Astrocyte (in vitro differentiated cells and primary cell): ENCODE results near the gene HAPLN1. TPM values are rescaled to one million over a fixed set of nuclear protein-coding genes. Genes with fewer than 3 reads are reported as not detected.

Experiments used
- DNase-seq: peaks from one replicate; pipeline ENCODE4 v3.0.0-alpha.2; 2010; ENCODE audit warnings: low read depth
- FAIRE-seq: peaks from 2 replicates; lab custom pipeline; 2011; peaks lifted over from hg19 to GRCh38; lab: Jason Lieb, UNC
- H2AFZ ChIP-seq: 2 replicates; pipeline ENCODE4 v1.6.0; 2012; ENCODE audit warnings: low read depth, low read length, inconsistent platforms
- H3K27ac ChIP-seq: 2 replicates; pipeline ENCODE4 v1.5.1; 2011; ENCODE audit warnings: low read depth, low read length, inconsistent platforms
- H3K27me3 ChIP-seq: 2 replicates; pipeline ENCODE4 v1.6.0; 2011; ENCODE audit warnings: low read length, inconsistent platforms; ENCODE audit not compliant: insufficient read depth
- H3K36me3 ChIP-seq: 2 replicates; pipeline ENCODE4 v1.5.1; 2011; ENCODE audit warnings: low read length, inconsistent platforms; ENCODE audit not compliant: insufficient read depth
- H3K4me1 ChIP-seq: 2 replicates; pipeline ENCODE4 v1.5.1; 2011; ENCODE audit warnings: low read length, inconsistent platforms; ENCODE audit not compliant: insufficient read depth
- H3K4me2 ChIP-seq: 2 replicates; pipeline ENCODE4 v1.6.0; 2012; ENCODE audit warnings: low read length, inconsistent platforms
- H3K4me3 ChIP-seq: 2 replicates; pipeline ENCODE4 v1.5.1; 2011; ENCODE audit warnings: low read depth, mild to moderate bottlenecking, low read length, inconsistent platforms; ENCODE audit not compliant: insufficient read depth
- H3K79me2 ChIP-seq: 2 replicates; pipeline ENCODE4 v1.6.0; 2012; ENCODE audit warnings: mild to moderate bottlenecking, low read length, inconsistent platforms; ENCODE audit not compliant: insufficient read depth
- H3K9ac ChIP-seq: 2 replicates; pipeline ENCODE4 v1.6.0; 2012; ENCODE audit warnings: mild to moderate bottlenecking, low read length, inconsistent platforms
- H3K9me3 ChIP-seq: 2 replicates; pipeline ENCODE4 v1.5.1; 2012; ENCODE audit warnings: low read depth, mild to moderate bottlenecking, low read length, inconsistent platforms; ENCODE audit not compliant: insufficient read depth
- H4K20me1 ChIP-seq: 2 replicates; pipeline ENCODE4 v1.6.0; 2012; ENCODE audit warnings: low read length, inconsistent platforms; ENCODE audit not compliant: insufficient read depth
- H3K27ac Mint-ChIP-seq: one replicate; pipeline ENCODE4 v1.8.0; 2021; ENCODE audit warnings: mild to moderate bottlenecking, mixed read lengths; ENCODE audit not compliant: unreplicated experiment
- H3K27me3 Mint-ChIP-seq: one replicate; pipeline ENCODE4 v1.8.0; 2021; ENCODE audit warnings: low read depth, mixed read lengths; ENCODE audit not compliant: unreplicated experiment
- H3K36me3 Mint-ChIP-seq: one replicate; pipeline ENCODE4 v1.8.0; 2021; ENCODE audit warnings: low read depth, mixed read lengths; ENCODE audit not compliant: unreplicated experiment
- H3K4me1 Mint-ChIP-seq: one replicate; pipeline ENCODE4 v1.8.0; 2021; ENCODE audit warnings: low read depth, mixed read lengths; ENCODE audit not compliant: unreplicated experiment
- H3K4me3 Mint-ChIP-seq: one replicate; pipeline ENCODE4 v1.8.0; 2021; ENCODE audit warnings: mild to moderate bottlenecking, moderate library complexity, mixed read lengths; ENCODE audit not compliant: unreplicated experiment
- H3K9me3 Mint-ChIP-seq: one replicate; pipeline ENCODE4 v1.8.0; 2021; ENCODE audit warnings: mild to moderate bottlenecking, mixed read lengths; ENCODE audit not compliant: unreplicated experiment
- CTCF ChIP-seq: IDR thresholded peaks from 2 replicates; pipeline ENCODE4 v1.5.1; 2011; ENCODE audit warnings: low read depth, mild to moderate bottlenecking, inconsistent platforms, low read length, moderate library complexity; ENCODE audit not compliant: insufficient read depth
- EZH2 ChIP-seq: IDR thresholded peaks from 2 replicates; pipeline ENCODE4 v1.6.1; 2012; ENCODE audit warnings: mild to moderate bottlenecking, low read length, inconsistent platforms; ENCODE audit not compliant: insufficient read depth
- total RNA-seq: library from RNA; stranded (reverse); gene quantifications from 2 replicates; pipeline ENCODE4 v1.2.1, GENCODE V29; 2021

HAPLN1 gene
- total RNA-seq, 1 donor from 2014 or later: 71.9 TPM

DNA sequence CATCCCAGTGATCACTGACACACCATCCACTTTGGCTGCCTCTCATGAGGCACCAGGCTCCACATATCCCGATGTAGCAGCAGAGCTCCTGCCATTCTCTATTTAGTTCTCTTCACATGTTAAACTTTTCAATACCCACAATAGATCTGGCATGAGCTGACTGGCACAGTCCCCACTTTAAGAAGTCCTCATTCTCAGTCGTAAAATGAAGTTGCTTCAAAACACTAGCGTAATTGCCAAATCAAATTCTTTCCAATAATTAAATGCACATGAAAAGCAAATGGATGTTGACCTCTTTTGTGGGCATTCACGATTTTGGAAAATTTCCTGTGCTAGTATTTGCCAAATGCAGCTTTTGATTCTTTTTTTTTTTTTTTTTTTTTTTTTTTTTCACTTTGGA is 32.4 kb downstream of the HAPLN1 start:
- no peaks in the 10 kb centered on the region for H3K36me3 ChIP-seq
- H3K27me3 ChIP-seq: no peaks in the 10 kb centered on the region
- no peak for DNase-seq

GRCh38 chr5:83687124-83687619 is 33.5 kb downstream of the HAPLN1 start:
- Mint-ChIP-seq H3K4me1 (no peaks in the 10 kb centered on the region), H3K9me3 (peaks cover 3% of the 10 kb centered on the region), H3K27ac (no peak overlapping the region), H3K4me3 (no peak overlapping the region), H3K36me3 (no peaks in the 10 kb centered on the region), H3K27me3 (no peaks in the 10 kb centered on the region)
- Histone ChIP-seq H3K79me2 (no peaks in the 10 kb centered on the region), H3K9me3 (no peaks in the 10 kb centered on the region), H3K36me3 (no peaks in the 10 kb centered on the region), H3K27me3 (no peaks in the 10 kb centered on the region), H3K27ac (no peak overlapping the region), H2AFZ (no peak overlapping the region), H3K4me1 (no peaks in the 10 kb centered on the region), H4K20me1 (no peaks in the 10 kb centered on the region), H3K4me2 (no peak overlapping the region), H3K4me3 (no peak overlapping the region), H3K9ac (no peak overlapping the region)
- DNase-seq: no peak
- FAIRE-seq: no peak
- TF ChIP-seq CTCF (no peak), EZH2 (no peak)

More for the DNA sequence above, 32.4 kb downstream of the HAPLN1 start:
- Mint-ChIP-seq H3K36me3 (no peaks in the 10 kb centered on the region), H3K27ac (no peak overlapping the region), H3K27me3 (no peaks in the 10 kb centered on the region), H3K4me1 (no peaks in the 10 kb centered on the region), H3K4me3 (no peak overlapping the region), H3K9me3 (peaks cover 4% of the 10 kb centered on the region)
- Histone ChIP-seq H4K20me1 (no peaks in the 10 kb centered on the region), H3K4me1 (no peaks in the 10 kb centered on the region), H3K79me2 (no peaks in the 10 kb centered on the region), H3K4me2 (no peak overlapping the region), H2AFZ (no peak overlapping the region), H3K9me3 (no peaks in the 10 kb centered on the region), H3K27ac (no peak overlapping the region), H3K9ac (no peak overlapping the region), H3K4me3 (no peak overlapping the region)
- FAIRE-seq: no peak
- TF ChIP-seq CTCF: no peak
- TF ChIP-seq EZH2: no peak

DNA sequence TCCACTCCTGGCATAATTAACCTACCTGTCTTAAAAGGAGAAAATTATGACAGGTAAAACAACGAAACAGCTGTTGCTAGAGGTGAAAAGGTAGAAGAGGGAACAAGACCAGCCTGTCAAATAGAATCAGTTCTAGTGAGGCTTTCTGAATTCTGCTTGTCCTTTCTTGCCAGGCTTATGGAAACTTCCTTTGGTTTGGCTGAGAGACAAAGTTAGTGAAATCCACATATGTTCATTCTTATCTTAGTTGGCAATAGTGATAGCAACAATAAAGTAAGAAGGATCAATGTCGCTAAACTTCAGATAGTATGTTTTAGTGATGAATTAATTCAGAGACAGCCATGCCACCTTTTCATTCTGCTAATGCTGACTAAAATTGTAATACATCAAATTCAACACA is 34.4 kb downstream of the HAPLN1 start:
- no peak for TF ChIP-seq EZH2
- TF ChIP-seq CTCF: no peak
- H3K4me1 Mint-ChIP-seq: no peaks in the 10 kb centered on the region
- no peak overlapping the region for H3K4me2 ChIP-seq

More for the DNA sequence above, 34.4 kb downstream of the HAPLN1 start:
- Histone ChIP-seq H3K36me3 (no peaks in the 10 kb centered on the region), H3K4me1 (no peaks in the 10 kb centered on the region), H3K9me3 (no peaks in the 10 kb centered on the region), H3K9ac (no peak overlapping the region), H3K79me2 (no peaks in the 10 kb centered on the region), H2AFZ (no peak overlapping the region), H4K20me1 (no peaks in the 10 kb centered on the region), H3K27ac (no peak overlapping the region), H3K27me3 (no peaks in the 10 kb centered on the region), H3K4me3 (no peak overlapping the region)
- Mint-ChIP-seq H3K4me3 (no peak overlapping the region), H3K36me3 (no peaks in the 10 kb centered on the region), H3K9me3 (no peaks in the 10 kb centered on the region), H3K27ac (no peak overlapping the region), H3K27me3 (no peaks in the 10 kb centered on the region)
- no peak for FAIRE-seq
- no peak for DNase-seq
